Loucy (cell line): ENCODE measurements around the gene CALN1.

ENCODE experiments used
- EZH2phosphoT487 ChIP-seq: fragments of 200-600 bp; IDR thresholded peaks from 2 replicates; pipeline ENCODE4 v1.6.1; 2018; ENCODE audit warnings: antibody characterized with exemption, mild to moderate bottlenecking, moderate library complexity, borderline replicate concordance
- TF ChIP-seq, protein P1 (sequence below): fragments of 200-600 bp; sonication (generic); conservative IDR thresholded peaks from 2 replicates; pipeline ENCODE4 v1.5.1; 2014; ENCODE audit warnings: mild to moderate bottlenecking, antibody characterized with exemption, low read length

DNA sequence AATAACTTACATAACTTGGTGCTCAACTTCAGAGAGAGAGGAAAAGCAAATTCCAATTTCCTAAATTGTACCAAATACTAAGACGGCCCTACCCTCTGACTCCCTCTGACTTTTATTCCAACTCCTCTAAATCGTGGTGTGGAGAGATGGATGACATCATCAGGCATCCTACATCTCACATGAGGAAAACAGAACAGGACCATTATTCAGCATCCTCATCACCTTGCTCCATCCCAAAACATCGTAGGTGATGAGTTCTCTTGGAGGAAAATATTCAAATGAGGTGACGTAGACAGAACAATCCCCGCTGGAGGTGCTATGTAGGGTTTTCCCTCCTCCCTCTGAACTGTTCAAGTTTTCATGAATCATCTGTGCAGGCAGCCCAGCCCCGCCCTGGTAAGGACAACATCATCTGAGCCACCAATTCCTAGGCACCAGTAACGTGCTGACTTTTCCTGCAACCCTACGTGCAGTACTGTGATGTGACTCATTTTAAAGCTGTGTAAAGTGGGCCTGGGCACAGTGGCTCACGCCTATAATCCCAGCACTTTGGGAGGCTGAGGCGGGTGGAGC lies 167.2 kb downstream of the CALN1 start:
- TF ChIP-seq, protein P1, sequence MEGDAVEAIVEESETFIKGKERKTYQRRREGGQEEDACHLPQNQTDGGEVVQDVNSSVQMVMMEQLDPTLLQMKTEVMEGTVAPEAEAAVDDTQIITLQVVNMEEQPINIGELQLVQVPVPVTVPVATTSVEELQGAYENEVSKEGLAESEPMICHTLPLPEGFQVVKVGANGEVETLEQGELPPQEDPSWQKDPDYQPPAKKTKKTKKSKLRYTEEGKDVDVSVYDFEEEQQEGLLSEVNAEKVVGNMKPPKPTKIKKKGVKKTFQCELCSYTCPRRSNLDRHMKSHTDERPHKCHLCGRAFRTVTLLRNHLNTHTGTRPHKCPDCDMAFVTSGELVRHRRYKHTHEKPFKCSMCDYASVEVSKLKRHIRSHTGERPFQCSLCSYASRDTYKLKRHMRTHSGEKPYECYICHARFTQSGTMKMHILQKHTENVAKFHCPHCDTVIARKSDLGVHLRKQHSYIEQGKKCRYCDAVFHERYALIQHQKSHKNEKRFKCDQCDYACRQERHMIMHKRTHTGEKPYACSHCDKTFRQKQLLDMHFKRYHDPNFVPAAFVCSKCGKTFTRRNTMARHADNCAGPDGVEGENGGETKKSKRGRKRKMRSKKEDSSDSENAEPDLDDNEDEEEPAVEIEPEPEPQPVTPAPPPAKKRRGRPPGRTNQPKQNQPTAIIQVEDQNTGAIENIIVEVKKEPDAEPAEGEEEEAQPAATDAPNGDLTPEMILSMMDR: no peak
- no peak for TF ChIP-seq EZH2phosphoT487
